Liver (tissue), 3 donors: ENCODE measurements around the gene MGAT5.

Experiments
- ATF3 ChIP-seq: IDR thresholded peaks from 2 replicates; pipeline ENCODE4 v1.6.1; 2016; ENCODE audit warnings: antibody characterized with exemption
- CTCF ChIP-seq: fragments of 150-350 bp; IDR thresholded peaks from 2 replicates; pipeline ENCODE4 v1.5.1; 2017; ENCODE audit warnings: improper control_type of control experiment, low read depth, low read length; ENCODE audit not compliant: missing input control
- EGR1 ChIP-seq, 2 donors: IDR thresholded peaks; 2 replicates each; pipeline ENCODE4 v1.6.1; 2016 to 2018; ENCODE audit warnings: antibody characterized with exemption in 2 of 2, low read depth in 2 of 2
- GABPA ChIP-seq, 2 donors: IDR thresholded peaks in 1 of 2; conservative IDR thresholded peaks in 1 of 2; 2 replicates each; pipeline ENCODE4 v1.6.1; 2016; ENCODE audit warnings: antibody characterized with exemption in 2 of 2, mild to moderate bottlenecking in 1 of 2, moderate library complexity in 1 of 2
- REST ChIP-seq: IDR thresholded peaks from 2 replicates; pipeline ENCODE4 v1.6.1; 2016; ENCODE audit warnings: antibody characterized with exemption, mild to moderate bottlenecking
- TAF1 ChIP-seq: conservative IDR thresholded peaks from 2 replicates; pipeline ENCODE4 v1.6.1; 2016; ENCODE audit warnings: antibody characterized with exemption, mild to moderate bottlenecking
- YY1 ChIP-seq: IDR thresholded peaks from 2 replicates; pipeline ENCODE4 v1.6.1; 2016; ENCODE audit warnings: antibody characterized with exemption, mild to moderate bottlenecking
- ZBTB33 ChIP-seq: IDR thresholded peaks from 2 replicates; pipeline ENCODE4 v1.6.1; 2016; ENCODE audit warnings: antibody characterized with exemption
- donor health status: healthy.
- donor health status: healthy.

- TF ChIP-seq CTCF (no peak), REST (no peak), GABPA (IDR thresholded peaks at IDR 0.05 in 1 of 2, conservative IDR thresholded peaks at IDR 0.05 in 1 of 2) (no peak), EGR1 (IDR thresholded peaks at IDR 0.05; ENCODE audit: low read depth in 2 of 2) (no peak), YY1 (no peak), TAF1 (no peak), ATF3 (no peak), ZBTB33 (no peak)
Observed at GRCh38 chr2:134372611-134373131, 118.8 kb downstream of the MGAT5 start.
